Caco-2 (cell line): ENCODE results near the gene MAPK8IP2. TPM values are rescaled to one million over a fixed set of nuclear protein-coding genes. Genes with fewer than 3 reads are reported as not detected.
"Not testable (repeated sequence)": the region's sequence is repeated elsewhere in the genome, so short reads cannot be mapped to it uniquely, and the experiment has no call there.

ENCODE experiments used
- BruUV-seq: library from RNA; stranded (reverse); fragments of 400-500 nt; replicated peaks from 2 replicates; lab custom pipeline; 2021; lab: Mats Ljungman, UMichigan
- CTCF ChIA-PET: fragments of 300-600 bp; sonication (Branson Sonifier 250); formaldehyde crosslinking; loops from one replicate; lab custom pipeline; 2022; ENCODE audit warnings: antibody characterized with exemption; lab: Charles Lee
- POLR2A ChIA-PET: fragments of 300-600 bp; sonication (Branson Sonifier 250); formaldehyde crosslinking; loops from one replicate; lab custom pipeline; 2022; ENCODE audit warnings: antibody characterized with exemption; lab: Charles Lee
- DNase-seq, 2 experiments: peaks; one replicate each; pipeline versions ENCODE4 v3.0.0 to v3.0.0-alpha.2; 2020 to 2022
- H3K27me3 ChIP-seq: replicated peaks from 2 replicates; pipeline ENCODE4 v1.6.0; 2011; ENCODE audit warnings: low read length; ENCODE audit not compliant: control insufficient read depth, insufficient read depth
- H3K36me3 ChIP-seq: 2 replicates; pipeline ENCODE4 v1.5.1; 2011; ENCODE audit warnings: low read length; ENCODE audit not compliant: control insufficient read depth, insufficient read depth
- H3K4me1 ChIP-seq: fragments of 250-450 bp; sonication (Bioruptor Pico); 2 replicates; pipeline ENCODE4 v1.5.1; 2020; ENCODE audit warnings: mild to moderate bottlenecking
- H3K4me3 ChIP-seq: 2 replicates; pipeline ENCODE4 v1.5.1; 2011; ENCODE audit warnings: low read depth, mild to moderate bottlenecking, control low read depth, low read length
- H3K9me3 ChIP-seq: fragments of 250-450 bp; sonication (Bioruptor Pico); 2 replicates; pipeline ENCODE4 v1.5.1; 2020; ENCODE audit warnings: mild to moderate bottlenecking, moderate library complexity
- H3K27ac Mint-ChIP-seq: one replicate; pipeline ENCODE4 v1.8.0; 2022; ENCODE audit warnings: mixed read lengths; ENCODE audit not compliant: unreplicated experiment
- H3K27me3 Mint-ChIP-seq: one replicate; pipeline ENCODE4 v1.8.0; 2022; ENCODE audit warnings: mixed read lengths; ENCODE audit not compliant: insufficient read depth, unreplicated experiment
- H3K36me3 Mint-ChIP-seq: one replicate; pipeline ENCODE4 v1.8.0; 2022; ENCODE audit warnings: mild to moderate bottlenecking, mixed read lengths; ENCODE audit not compliant: insufficient read depth, unreplicated experiment
- H3K4me1 Mint-ChIP-seq: one replicate; pipeline ENCODE4 v1.8.0; 2022; ENCODE audit warnings: low read depth, mixed read lengths; ENCODE audit not compliant: unreplicated experiment
- H3K4me3 Mint-ChIP-seq: one replicate; pipeline ENCODE4 v1.8.0; 2022; ENCODE audit warnings: mild to moderate bottlenecking, moderate library complexity, mixed read lengths; ENCODE audit not compliant: unreplicated experiment
- H3K9me3 Mint-ChIP-seq: one replicate; pipeline ENCODE4 v1.8.0; 2022; ENCODE audit warnings: mixed read lengths; ENCODE audit not compliant: unreplicated experiment
- intact Hi-C: fragments of 100-400 bp; cut with micrococcal nuclease; formaldehyde crosslinking; loops from one replicate; pipeline ENCODE4 v1.10.0; 2022; ENCODE audit not compliant: unreplicated experiment
- total RNA-seq: library from RNA; stranded (reverse); gene quantifications from 2 replicates; pipeline ENCODE4 v1.2.3, GENCODE V29; 2022
- TF ChIP-seq, protein P1 (sequence below), 2 experiments: fragments of 200-600 bp in 1 of 2; IDR thresholded peaks; 1 replicate in 1 of 2; 2 replicates in 1 of 2; pipeline versions ENCODE4 v1.5.1 to v1.8.0; 2011 to 2022; ENCODE audit warnings: antibody characterized with exemption in 1 of 2, control low read depth in 1 of 2, inconsistent platforms in 1 of 2, low read depth in 1 of 2, low read length in 1 of 2, mild to moderate bottlenecking in 1 of 2, moderate library complexity in 1 of 2; ENCODE audit not compliant: insufficient read depth in 1 of 2, severe bottlenecking in 1 of 2, unreplicated experiment in 1 of 2

The MAPK8IP2 gene
- total RNA-seq, 1 experiment from 2014 or later, result 3.9 TPM

DNA sequence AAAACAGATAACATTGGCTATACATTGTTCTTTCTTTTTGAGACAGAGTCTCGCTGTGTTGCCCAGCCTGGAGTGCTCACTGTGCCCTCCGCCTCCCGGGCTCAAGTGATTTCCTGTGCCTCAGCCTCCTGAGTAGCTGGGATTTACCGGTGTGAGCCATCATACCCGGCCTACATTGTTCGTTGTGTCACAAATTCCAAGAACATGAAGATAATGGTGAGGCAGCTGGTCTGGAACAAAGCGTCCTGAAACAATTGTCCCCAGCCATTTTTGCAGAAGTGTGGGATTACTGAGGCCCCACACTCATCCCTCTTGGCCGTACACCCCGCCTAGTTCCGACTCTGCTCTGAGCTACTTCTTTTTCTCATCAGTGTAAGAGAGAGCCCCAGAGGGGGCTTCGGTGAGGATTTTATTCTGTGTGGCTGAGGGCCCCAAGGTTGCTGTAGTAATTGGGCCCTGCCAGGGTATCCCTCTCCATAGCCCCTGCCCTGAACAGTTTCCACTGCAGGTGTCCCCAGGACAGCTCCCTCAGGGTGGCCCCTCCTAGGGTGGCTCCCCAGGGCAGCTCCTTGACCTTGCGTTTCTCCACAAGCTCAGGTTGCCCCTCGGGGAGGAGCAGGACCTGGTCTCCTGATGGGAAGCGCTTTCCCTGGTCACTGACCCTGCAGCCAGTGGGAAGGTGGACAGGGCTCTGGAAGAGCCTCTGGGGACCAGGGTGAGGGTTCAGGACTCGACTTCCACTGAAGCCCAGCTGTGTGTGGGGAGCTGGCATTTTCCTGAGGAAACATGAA, 40.5 kb downstream of the MAPK8IP2 start:
- Mint-ChIP-seq H3K27ac (no peak overlapping the region), H3K4me3 (no peak overlapping the region), H3K27me3 (peaks cover 2% of the 10 kb centered on the region), H3K36me3 (no peaks in the 10 kb centered on the region), H3K4me1 (no peaks in the 10 kb centered on the region), H3K9me3 (no peaks in the 10 kb centered on the region)
- CTCF ChIA-PET, result interaction anchor here (1.0 kb wide), 2 partner anchors 13 to 115 kb away, joined by 3 read pairs; partner anchors contain the start of genes ARSA and SCO2
- Histone ChIP-seq H3K4me1 (no peaks in the 10 kb centered on the region), H3K4me3 (no peak overlapping the region), H3K27me3 (no peaks in the 10 kb centered on the region; the same call in 1 of the 2 replicates), H3K36me3 (no peaks in the 10 kb centered on the region), H3K9me3 (no peaks in the 10 kb centered on the region)
- no peak for DNase-seq
- intact Hi-C loops, result no loop called here
- no TSS peak for BruUV-seq
- POLR2A ChIA-PET, result no interaction called here
- TF ChIP-seq, protein P1, sequence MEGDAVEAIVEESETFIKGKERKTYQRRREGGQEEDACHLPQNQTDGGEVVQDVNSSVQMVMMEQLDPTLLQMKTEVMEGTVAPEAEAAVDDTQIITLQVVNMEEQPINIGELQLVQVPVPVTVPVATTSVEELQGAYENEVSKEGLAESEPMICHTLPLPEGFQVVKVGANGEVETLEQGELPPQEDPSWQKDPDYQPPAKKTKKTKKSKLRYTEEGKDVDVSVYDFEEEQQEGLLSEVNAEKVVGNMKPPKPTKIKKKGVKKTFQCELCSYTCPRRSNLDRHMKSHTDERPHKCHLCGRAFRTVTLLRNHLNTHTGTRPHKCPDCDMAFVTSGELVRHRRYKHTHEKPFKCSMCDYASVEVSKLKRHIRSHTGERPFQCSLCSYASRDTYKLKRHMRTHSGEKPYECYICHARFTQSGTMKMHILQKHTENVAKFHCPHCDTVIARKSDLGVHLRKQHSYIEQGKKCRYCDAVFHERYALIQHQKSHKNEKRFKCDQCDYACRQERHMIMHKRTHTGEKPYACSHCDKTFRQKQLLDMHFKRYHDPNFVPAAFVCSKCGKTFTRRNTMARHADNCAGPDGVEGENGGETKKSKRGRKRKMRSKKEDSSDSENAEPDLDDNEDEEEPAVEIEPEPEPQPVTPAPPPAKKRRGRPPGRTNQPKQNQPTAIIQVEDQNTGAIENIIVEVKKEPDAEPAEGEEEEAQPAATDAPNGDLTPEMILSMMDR (IDR thresholded peaks at IDR 0.05; ENCODE audit: insufficient read depth in 1 of 2, low read depth in 1 of 2, low read length in 1 of 2, severe bottlenecking in 1 of 2, unreplicated experiment in 1 of 2), result no peak

DNA sequence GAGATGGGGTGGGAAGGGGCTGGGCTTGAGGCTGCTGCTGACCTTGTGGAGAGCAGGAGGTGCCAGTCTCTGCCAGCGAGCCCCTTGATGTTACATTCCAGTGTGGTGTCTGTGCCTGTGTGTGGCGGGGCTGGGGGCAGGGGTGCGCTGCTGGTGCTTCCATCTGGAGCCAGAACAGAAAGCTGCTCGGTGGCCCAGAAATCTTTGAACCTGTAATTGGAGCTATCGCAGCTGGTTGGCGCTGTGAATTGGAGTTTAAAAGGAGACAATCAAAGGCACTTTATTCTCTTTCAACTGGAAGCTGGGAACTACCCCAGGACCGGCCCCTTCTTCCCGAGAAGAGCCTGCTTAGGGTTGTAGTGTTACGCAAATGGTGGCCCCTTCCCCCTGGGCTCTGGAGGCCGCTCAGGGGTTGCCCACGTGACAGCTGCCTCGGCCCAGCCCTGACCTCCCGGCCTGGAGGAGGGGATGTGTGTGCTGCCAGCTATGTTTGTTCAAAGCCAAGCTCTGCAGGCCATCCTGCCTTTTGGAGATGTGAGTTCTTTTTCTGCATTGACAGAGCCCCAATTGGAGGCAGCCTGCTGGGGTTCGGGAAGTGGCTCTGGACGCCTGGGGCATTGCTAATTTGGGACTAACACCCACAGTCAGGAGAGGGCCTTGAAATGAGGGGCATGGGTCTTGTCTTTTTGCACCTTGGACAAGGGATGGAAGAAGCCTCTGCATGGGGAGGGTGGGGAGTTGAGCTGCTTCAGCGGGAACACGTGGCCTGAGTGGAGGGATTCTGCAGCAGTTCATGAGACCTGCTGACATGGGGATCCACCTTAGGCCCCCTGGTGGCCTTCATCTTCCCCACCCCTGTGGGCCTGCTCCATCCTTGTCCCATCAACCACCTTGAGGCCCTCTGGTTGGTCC, 41.4 kb downstream of the MAPK8IP2 start:
- DNase-seq, result no peak
- H3K9me3 ChIP-seq, result no peaks in the 10 kb centered on the region
- no peaks in the 10 kb centered on the region for H3K9me3 Mint-ChIP-seq
- no peaks in the 10 kb centered on the region for H3K4me1 Mint-ChIP-seq
- no peaks in the 10 kb centered on the region for H3K36me3 Mint-ChIP-seq
- H3K27me3 Mint-ChIP-seq, result peaks cover 2% of the 10 kb centered on the region
- no peaks in the 10 kb centered on the region for H3K4me1 ChIP-seq
- H3K36me3 ChIP-seq, result no peaks in the 10 kb centered on the region
- intact Hi-C loops, result no loop called here
- ChIA-PET POLR2A (no interaction called here), CTCF (interaction anchor here (1.0 kb wide), 1 partner anchor 116 kb away, joined by 3 read pairs; the partner anchor contains the start of gene SCO2)
- BruUV-seq, result no TSS peak
- H3K27me3 ChIP-seq, result no peaks in the 10 kb centered on the region; the same call in 1 of the 2 replicates
- TF ChIP-seq, protein P1 (IDR thresholded peaks at IDR 0.05; ENCODE audit: insufficient read depth in 1 of 2, low read depth in 1 of 2, low read length in 1 of 2, severe bottlenecking in 1 of 2, unreplicated experiment in 1 of 2), result peak in 1 of 2 experiments; percentile 16
- H3K4me3 Mint-ChIP-seq, result no peak overlapping the region
- no peak overlapping the region for H3K4me3 ChIP-seq
- H3K27ac Mint-ChIP-seq, result no peak overlapping the region

DNA sequence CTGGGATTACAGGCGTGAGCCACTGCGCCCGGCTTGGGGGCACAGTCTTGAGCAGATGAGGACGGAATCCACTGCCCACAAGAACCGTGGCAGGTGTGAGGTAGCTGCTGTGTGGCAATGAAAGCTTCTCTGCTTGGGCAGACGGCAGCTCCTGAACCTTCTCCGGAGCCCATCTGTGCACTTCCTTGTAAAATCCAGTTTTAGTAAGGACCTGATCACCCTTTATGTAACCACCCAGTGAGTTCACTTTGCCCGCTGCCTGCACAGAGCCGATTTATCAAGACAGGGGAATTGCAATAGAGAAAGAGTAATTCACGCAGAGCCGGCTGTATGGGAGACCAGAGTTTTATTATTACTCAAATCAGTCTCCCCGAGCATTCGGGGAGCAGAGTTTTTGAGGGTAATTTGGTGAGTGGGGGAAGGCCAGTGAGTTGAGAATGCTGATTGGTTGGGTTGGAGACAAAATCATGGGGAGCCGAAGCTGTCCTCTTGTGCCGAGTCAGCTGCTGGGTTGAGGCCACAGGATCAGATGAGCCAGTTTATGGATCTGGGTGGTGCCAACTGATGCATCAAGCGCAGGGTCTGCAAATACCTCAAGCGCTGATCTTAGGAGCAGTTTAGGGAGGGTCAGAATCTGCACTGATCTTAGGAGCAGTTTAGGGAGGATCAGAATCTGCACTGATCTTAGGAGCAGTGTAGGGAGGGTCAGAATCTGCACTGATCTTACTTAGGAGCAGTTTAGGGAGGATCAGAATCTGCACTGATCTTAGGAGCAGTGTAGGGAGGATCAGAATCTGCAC, 42.6 kb downstream of the MAPK8IP2 start:
- H3K4me1 ChIP-seq, H3K9me3 Mint-ChIP-seq, intact Hi-C loops, BruUV-seq, H3K27me3 ChIP-seq, H3K27ac Mint-ChIP-seq, POLR2A ChIA-PET, H3K27me3 Mint-ChIP-seq, H3K4me3 ChIP-seq, DNase-seq, H3K9me3 ChIP-seq, H3K4me1 Mint-ChIP-seq, H3K36me3 Mint-ChIP-seq, H3K4me3 Mint-ChIP-seq, CTCF ChIA-PET, H3K36me3 ChIP-seq: not testable (repeated sequence)

DNA sequence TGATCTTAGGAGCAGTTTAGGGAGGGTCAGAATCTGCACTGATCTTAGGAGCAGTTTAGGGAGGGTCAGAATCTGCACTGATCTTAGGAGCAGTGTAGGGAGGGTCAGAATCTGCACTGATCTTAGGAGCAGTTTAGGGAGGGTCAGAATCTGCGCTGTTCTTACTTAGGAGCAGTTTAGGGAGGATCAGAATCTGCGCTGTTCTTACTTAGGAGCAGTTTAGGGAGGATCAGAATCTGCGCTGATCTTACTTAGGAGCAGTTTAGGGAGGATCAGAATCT, 43.2 kb downstream of the MAPK8IP2 start:
- H3K4me3 Mint-ChIP-seq, H3K9me3 Mint-ChIP-seq, DNase-seq, H3K27me3 Mint-ChIP-seq, H3K36me3 ChIP-seq, H3K36me3 Mint-ChIP-seq, H3K27ac Mint-ChIP-seq, H3K4me1 Mint-ChIP-seq, POLR2A ChIA-PET, H3K4me1 ChIP-seq, H3K4me3 ChIP-seq, intact Hi-C loops, BruUV-seq, H3K27me3 ChIP-seq: not testable (repeated sequence)
- peaks cover 11% of the 10 kb centered on the region for H3K9me3 ChIP-seq
- CTCF ChIA-PET, result interaction anchor here (1.0 kb wide), 1 partner anchor 13 kb away, joined by 3 read pairs; no protein-coding TSS in a partner anchor
